Esophagus squamous epithelium (tissue), 5 donors: ENCODE data around the gene ACAA2. TPM values are rescaled to one million over a fixed set of nuclear protein-coding genes. Genes with fewer than 3 reads are reported as not detected.
"Not testable (repeated sequence)": the region's sequence is repeated elsewhere in the genome, so short reads cannot be mapped to it uniquely, and the experiment has no call there.

Experiments used
- DNase-seq: peaks from one replicate; lab custom pipeline; 2025; lab: John Stamatoyannopoulos, UW
- H3K27ac ChIP-seq, 4 donors: fragments of 200-600 bp; sonication (generic); one replicate each; pipeline ENCODE4 v1.5.1; 2016 to 2019; ENCODE audit warnings: mild to moderate bottlenecking in 1 of 4
- H3K27me3 ChIP-seq, 4 donors: fragments of 200-600 bp; sonication (generic); 1 replicate in 3 of 4; 2 replicates in 1 of 4; pipeline versions ENCODE4 v1.5.1 to v1.6.0; 2017 to 2021; ENCODE audit warnings: antibody characterized with exemption in 1 of 4
- H3K36me3 ChIP-seq, 3 donors: fragments of 200-600 bp; sonication (generic); one replicate each; pipeline ENCODE4 v1.5.1; 2016 to 2019
- H3K4me1 ChIP-seq, 3 donors: fragments of 200-600 bp; sonication (generic); one replicate each; pipeline ENCODE4 v1.5.1; 2017 to 2019
- H3K4me3 ChIP-seq, 4 donors: fragments of 200-600 bp; sonication (generic); 1 replicate in 3 of 4; 2 replicates in 1 of 4; pipeline ENCODE4 v1.5.1; 2016 to 2019; ENCODE audit warnings: mild to moderate bottlenecking in 2 of 4, moderate library complexity in 1 of 4
- H3K9me3 ChIP-seq, 3 donors: fragments of 200-600 bp; sonication (generic); one replicate each; pipeline ENCODE4 v1.5.1; 2016 to 2019
- CTCF ChIP-seq, 6 experiments: fragments of 450-650 bp in 4 of 6; fragments of 200-600 bp in 2 of 6; sonication (generic) in 2 of 6; IDR thresholded peaks; one replicate each; pipeline ENCODE4 v1.5.1; 2016 to 2019; ENCODE audit warnings: antibody characterized with exemption in 6 of 6, mild to moderate bottlenecking in 4 of 6, moderate library complexity in 4 of 6
- POLR2A ChIP-seq, 4 donors: fragments of 450-650 bp; IDR thresholded peaks; one replicate each; pipeline ENCODE4 v1.6.1; 2017; ENCODE audit warnings: antibody characterized with exemption in 4 of 4, mild to moderate bottlenecking in 4 of 4, moderate library complexity in 3 of 4
- WGBS, 2 donors: methylation state at CpG; one replicate each; pipeline ENCODE4 v1.1.5; 2018; 5-methylcytosine and 5-hydroxymethylcytosine counted together
- intact Hi-C: fragments of 100-400 bp; cut with DNase I; formaldehyde crosslinking; loops from one replicate; pipeline ENCODE4 v1.15.0; 2022
- total RNA-seq, 4 donors: library from RNA; depleted of rRNA; stranded (reverse); fragments of >200 nt; gene quantifications; one replicate each; pipeline ENCODE4 v1.1.0, GENCODE V29; 2016
- donor health status: DM: yes; HTN: yes; CAD: no.

The ACAA2 gene
- total RNA-seq, 4 donors from 2014 or later: 6.8 to 43.6 (median 15.9) TPM

GRCh38 chr18:49804096-49804495 is 9.2 kb downstream of the ACAA2 start:
- intact Hi-C loops: no loop called here
- TF ChIP-seq POLR2A (IDR thresholded peaks at IDR 0.05): no peak
- no peak for TF ChIP-seq CTCF (IDR thresholded peaks at IDR 0.05)
- peaks cover 0 to 9% (median 0%) of the 10 kb centered on the region in 3 donors for H3K9me3 ChIP-seq
- DNase-seq: no peak
- H3K36me3 ChIP-seq: peaks cover 0 to 11% (median 0%) of the 10 kb centered on the region in 3 donors
- no peak overlapping the region for H3K4me3 ChIP-seq
- WGBS, 2 donors: 79 to 93% methylated on average over 2 to 5 of the region's 5 CpGs
- no peaks in the 10 kb centered on the region for H3K27me3 ChIP-seq
- H3K4me1 ChIP-seq: no peaks in the 10 kb centered on the region
- no peak overlapping the region for H3K27ac ChIP-seq

GRCh38 chr18:49802623-49803022 is 10.7 kb downstream of the ACAA2 start:
- Histone ChIP-seq H3K36me3 (peaks cover 0 to 11% (median 0%) of the 10 kb centered on the region in 3 donors), H3K27ac (no peak overlapping the region), H3K9me3 (no peaks in the 10 kb centered on the region), H3K4me1 (no peaks in the 10 kb centered on the region), H3K4me3 (no peak overlapping the region), H3K27me3 (no peaks in the 10 kb centered on the region)
- TF ChIP-seq CTCF (IDR thresholded peaks at IDR 0.05): no peak
- no peak for TF ChIP-seq POLR2A (IDR thresholded peaks at IDR 0.05)
- 70 to 75% methylated on average over 4 of the region's 4 CpGs for WGBS, 2 donors
- DNase-seq: no peak
- intact Hi-C loops: no loop called here

GRCh38 chr18:49800491-49800890 is 12.8 kb downstream of the ACAA2 start:
- WGBS, 2 donors: 93% methylated on average over 3 of the region's 5 CpGs
- H3K9me3 ChIP-seq, H3K27me3 ChIP-seq, H3K4me3 ChIP-seq, DNase-seq, H3K4me1 ChIP-seq, H3K27ac ChIP-seq, intact Hi-C loops: not testable (repeated sequence)
- H3K36me3 ChIP-seq: peaks cover 0 to 30% (median 5%) of the 10 kb centered on the region in 3 donors

- H3K9me3 ChIP-seq, H3K4me3 ChIP-seq, H3K4me1 ChIP-seq, H3K27ac ChIP-seq, H3K27me3 ChIP-seq, DNase-seq, intact Hi-C loops: not testable (repeated sequence)
- H3K36me3 ChIP-seq: peaks cover 0 to 33% (median 5%) of the 10 kb centered on the region in 3 donors
- no CpG with 5 or more reads among the region's 29 CpGs for WGBS, 2 donors
Observed at GRCh38 chr18:49799806-49800205, 13.5 kb downstream of the ACAA2 start.

- TF ChIP-seq POLR2A (IDR thresholded peaks at IDR 0.05) (no peak), CTCF (IDR thresholded peaks at IDR 0.05) (no peak)
- Histone ChIP-seq H3K9me3 (no peaks in the 10 kb centered on the region), H3K27me3 (no peaks in the 10 kb centered on the region), H3K4me3 (no peak overlapping the region), H3K36me3 (peaks cover 0 to 51% (median 5%) of the 10 kb centered on the region in 3 donors), H3K27ac (no peak overlapping the region), H3K4me1 (no peaks in the 10 kb centered on the region)
- WGBS, 2 donors: 92 to 94% methylated on average over 4 of the region's 4 CpGs
- DNase-seq: no peak
- intact Hi-C loops: no loop called here
Observed at GRCh38 chr18:49798001-49798400, 15.3 kb downstream of the ACAA2 start.

GRCh38 chr18:49795612-49796552 is 17.5 kb downstream of the ACAA2 start:
- intact Hi-C loops: no loop called here
- no peaks in the 10 kb centered on the region for H3K27me3 ChIP-seq
- DNase-seq: no peak
- H3K4me3 ChIP-seq: no peak overlapping the region
- H3K4me1 ChIP-seq: no peaks in the 10 kb centered on the region
- WGBS, 2 donors: 90 to 92% methylated on average over 7 of the region's 7 CpGs
- H3K9me3 ChIP-seq: no peaks in the 10 kb centered on the region
- no peak overlapping the region for H3K27ac ChIP-seq
- peaks cover 0 to 62% (median 13%) of the 10 kb centered on the region in 3 donors for H3K36me3 ChIP-seq
- no peak for TF ChIP-seq POLR2A (IDR thresholded peaks at IDR 0.05)
- no peak for TF ChIP-seq CTCF (IDR thresholded peaks at IDR 0.05)
